IMR-90 (cell line): Measurements from ENCODE around the gene ZNF423. TPM values are rescaled to one million over a fixed set of nuclear protein-coding genes. Genes with fewer than 3 reads are reported as not detected.

ENCODE experiments used
- ATAC-seq: fragments of 200-7000 bp; cut with Tn5 transposase; 2 replicates; pipeline ENCODE4 v1.9.1; 2020; ENCODE audit warnings: low read depth, mild to moderate bottlenecking, moderate library complexity
- BruUV-seq: library from RNA; stranded (reverse); fragments of 400-500 nt; replicated peaks from 2 replicates; lab custom pipeline; 2021; lab: Mats Ljungman, UMichigan
- CTCF ChIA-PET: fragments of 300-600 bp; formaldehyde crosslinking; extraction: SDS; loops from one replicate; lab custom pipeline; 2021; ENCODE audit warnings: antibody characterized with exemption; lab: Yijun Ruan, JAX
- POLR2A ChIA-PET: fragments of 300-600 bp; sonication (Branson Sonifier 250); formaldehyde crosslinking; loops from one replicate; lab custom pipeline; 2022; ENCODE audit warnings: antibody characterized with exemption; ENCODE audit not compliant: unreplicated experiment; lab: Charles Lee
- DNase-seq: peaks from one replicate; pipeline ENCODE4 v3.0.0; 2013
- H2AFZ ChIP-seq: replicated peaks from 2 replicates; pipeline ENCODE3; 2013; ENCODE audit warnings: low read length, mild to moderate bottlenecking; ENCODE audit not compliant: poor library complexity
- H2AK5ac ChIP-seq: 2 replicates; pipeline ENCODE4 v1.6.1; 2013; ENCODE audit warnings: low read depth, low read length, inconsistent platforms
- H2AK9ac ChIP-seq: replicated peaks from 2 replicates; pipeline ENCODE3; 2013; ENCODE audit warnings: mild to moderate bottlenecking, low read depth, low read length, moderate library complexity; ENCODE audit not compliant: poor library complexity
- H2BK120ac ChIP-seq: 2 replicates; pipeline ENCODE4 v1.6.1; 2013; ENCODE audit warnings: low read depth, low read length, inconsistent platforms
- H2BK15ac ChIP-seq: 3 replicates; pipeline ENCODE4 v1.6.1; 2013; ENCODE audit warnings: low read depth, low read length, inconsistent platforms
- H2BK20ac ChIP-seq: 2 replicates; pipeline ENCODE4 v1.6.1; 2013; ENCODE audit warnings: low read depth, mild to moderate bottlenecking, inconsistent platforms, low read length, moderate library complexity
- H2BK5ac ChIP-seq: 2 replicates; pipeline ENCODE4 v1.6.1; 2013; ENCODE audit warnings: mild to moderate bottlenecking, low read depth, low read length, inconsistent platforms; ENCODE audit not compliant: poor library complexity, severe bottlenecking
- H3K14ac ChIP-seq: replicated peaks from 2 replicates; pipeline ENCODE4 v1.6.1; 2013; ENCODE audit warnings: low read depth, low read length, inconsistent platforms
- H3K18ac ChIP-seq: 2 replicates; pipeline ENCODE4 v1.6.1; 2013; ENCODE audit warnings: low read depth, low read length, control low read depth
- H3K23ac ChIP-seq: 2 replicates; pipeline ENCODE4 v1.6.1; 2013; ENCODE audit warnings: low read depth, low read length, inconsistent platforms
- H3K27ac ChIP-seq: 2 replicates; pipeline ENCODE4 v1.5.1; 2013; ENCODE audit warnings: mild to moderate bottlenecking, control low read depth, low read length; ENCODE audit not compliant: insufficient read depth
- H3K27me3 ChIP-seq: 2 replicates; pipeline ENCODE4 v1.6.1; 2013; ENCODE audit warnings: low read length; ENCODE audit not compliant: control insufficient read depth, insufficient read depth
- H3K36me3 ChIP-seq: 2 replicates; pipeline ENCODE4 v1.6.1; 2013; ENCODE audit warnings: low read length, mixed read lengths; ENCODE audit not compliant: control insufficient read depth, insufficient read depth
- H3K4ac ChIP-seq: 2 replicates; pipeline ENCODE4 v1.6.1; 2013; ENCODE audit warnings: low read depth, low read length, inconsistent platforms
- H3K4me1 ChIP-seq: 2 replicates; pipeline ENCODE4 v1.6.1; 2013; ENCODE audit warnings: low read length, mixed read lengths; ENCODE audit not compliant: control insufficient read depth, insufficient read depth
- H3K4me2 ChIP-seq: 2 replicates; pipeline ENCODE4 v1.6.1; 2013; ENCODE audit warnings: low read depth, mild to moderate bottlenecking, control low read depth, low read length, moderate library complexity
- H3K4me3 ChIP-seq: 2 replicates; pipeline ENCODE4 v1.5.1; 2013; ENCODE audit warnings: low read depth, mild to moderate bottlenecking, control low read depth, low read length, moderate library complexity; ENCODE audit not compliant: insufficient read depth
- H3K56ac ChIP-seq: 2 replicates; pipeline ENCODE4 v1.6.1; 2013; ENCODE audit warnings: low read length, inconsistent platforms; ENCODE audit not compliant: insufficient read depth; ENCODE audit errors: extremely low read depth
- H3K79me1 ChIP-seq, 2 experiments: 2 replicates each; pipeline ENCODE4 v1.6.1; 2013; ENCODE audit warnings: low read length in 2 of 2, inconsistent platforms in 1 of 2, low read depth in 1 of 2
- H3K9ac ChIP-seq: 2 replicates; pipeline ENCODE4 v1.6.1; 2013; ENCODE audit warnings: low read depth, low read length, control low read depth
- H3K9me1 ChIP-seq: 2 replicates; pipeline ENCODE4 v1.6.1; 2013; ENCODE audit warnings: low read length, inconsistent platforms; ENCODE audit not compliant: insufficient read depth
- H3K9me3 ChIP-seq: 2 replicates; pipeline ENCODE4 v1.6.1; 2013; ENCODE audit warnings: low read length; ENCODE audit not compliant: control insufficient read depth, insufficient read depth
- H4K20me1 ChIP-seq: 2 replicates; pipeline ENCODE4 v1.6.1; 2013; ENCODE audit warnings: low read length, inconsistent platforms; ENCODE audit not compliant: insufficient read depth
- H4K5ac ChIP-seq: 2 replicates; pipeline ENCODE4 v1.6.1; 2013; ENCODE audit warnings: mild to moderate bottlenecking, low read depth, low read length, control low read depth
- H4K8ac ChIP-seq, 2 experiments: 2 replicates each; pipeline ENCODE4 v1.6.1; 2013; ENCODE audit warnings: low read depth in 2 of 2, low read length in 2 of 2, control low read depth in 1 of 2, inconsistent platforms in 1 of 2
- H4K91ac ChIP-seq: 2 replicates; pipeline ENCODE4 v1.6.1; 2013; ENCODE audit warnings: low read depth, low read length, inconsistent platforms; ENCODE audit not compliant: insufficient read depth
- BHLHE40 ChIP-seq: fragments of 150-350 bp; IDR thresholded peaks from 2 replicates; pipeline ENCODE4 v1.6.1; 2016; ENCODE audit warnings: mild to moderate bottlenecking, low read depth, low read length
- NFE2L2 ChIP-seq: fragments of 150-350 bp; IDR thresholded peaks from 2 replicates; pipeline ENCODE4 v1.6.1; 2016; ENCODE audit warnings: low read depth, mild to moderate bottlenecking, low read length
- RAD21 ChIP-seq: IDR thresholded peaks from 2 replicates; pipeline ENCODE4 v1.6.1; 2012; ENCODE audit warnings: low read length, improper control_type of control experiment
- WGBS, 2 experiments: methylation state at CpG; one replicate each; pipeline versions ENCODE4 v1.1.5 to v1.1.7; 2013; ENCODE audit warnings: missing lambda C conversion rate in 2 of 2; ENCODE audit not compliant: insufficient read length in 1 of 2; ENCODE audit errors: extremely low coverage in 2 of 2; 5-methylcytosine and 5-hydroxymethylcytosine counted together
- dilution Hi-C: fragments of 300-500 bp; cut with HindIII; formaldehyde crosslinking; loops from one replicate; pipeline ENCODE4 v1.14.3; 2018; ENCODE audit warnings: low sequenced_read_pairs; ENCODE audit not compliant: unreplicated experiment
- in situ Hi-C: fragments of 300-500 bp; cut with MboI; formaldehyde crosslinking; loops from 3 replicates; pipeline ENCODE4 v1.14.3; 2019; ENCODE audit warnings: low sequenced_read_pairs, inconsistent platforms, mixed read lengths
- intact Hi-C: fragments of 100-400 bp; cut with micrococcal nuclease; formaldehyde crosslinking; loops from 2 replicates; pipeline ENCODE4 v1.10.0; 2022
- polyA plus RNA-seq, 3 experiments: library from polyadenylated mRNA; depleted of rRNA; stranded (reverse); fragments of >200 nt; gene quantifications; 2 replicates each; pipeline ENCODE4 v1.2.3, GENCODE V29; 2012; ENCODE audit warnings: low replicate concordance in 1 of 3
- total RNA-seq: library from RNA; depleted of rRNA; stranded (reverse); fragments of >200 nt; gene quantifications from 2 replicates; pipeline ENCODE4 v1.2.3, GENCODE V29; 2012

ZNF423 gene
- total and polyA plus RNA-seq, 2 of the 4 experiments (the other 2 are of a cell fraction) = under 0.01 to 0.10 TPM

DNA sequence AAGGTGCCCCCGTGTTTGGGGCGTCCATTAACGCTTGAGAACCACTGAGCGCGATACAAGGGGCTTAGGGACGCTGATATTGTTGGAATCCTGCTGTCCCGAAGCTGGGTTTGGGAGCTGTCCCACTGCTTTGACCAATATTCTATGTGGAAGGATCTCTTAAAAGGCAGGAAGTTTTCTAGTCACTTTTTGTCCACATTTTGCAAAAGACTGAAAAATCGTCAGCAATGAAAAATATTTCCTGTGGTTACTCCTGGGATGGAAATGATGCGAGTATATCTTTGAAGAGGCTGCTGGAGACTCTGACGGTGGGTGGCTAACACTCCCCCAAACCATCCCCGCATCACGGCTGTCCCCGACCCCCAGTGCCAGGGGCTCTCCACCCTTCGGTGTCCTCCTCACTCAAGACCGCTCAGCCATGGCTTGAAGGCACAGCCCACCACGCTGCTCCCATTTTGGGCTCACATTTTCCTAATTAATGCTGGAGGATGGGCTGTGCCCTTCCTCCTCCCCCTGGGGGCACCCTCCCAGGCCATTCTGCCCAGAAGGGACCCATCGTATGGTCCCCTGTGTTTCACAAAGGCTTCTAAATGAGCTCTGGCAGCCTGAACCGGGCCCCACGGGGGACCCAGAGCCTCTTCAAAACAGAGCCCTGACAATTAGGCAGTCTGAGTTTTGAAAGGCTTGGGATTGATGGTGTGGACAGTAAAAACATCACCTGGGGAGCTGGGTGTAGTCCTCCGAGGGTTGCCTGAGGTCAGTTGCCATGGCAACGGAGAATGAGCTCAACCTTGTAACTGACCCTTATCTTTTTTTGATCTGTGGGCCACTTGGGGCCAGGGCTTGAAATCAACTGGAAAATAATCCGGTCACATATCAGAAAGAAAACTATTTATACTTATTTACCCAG lies 323.7 kb downstream of the ZNF423 start (continued):
- no peak for TF ChIP-seq NFE2L2

DNA sequence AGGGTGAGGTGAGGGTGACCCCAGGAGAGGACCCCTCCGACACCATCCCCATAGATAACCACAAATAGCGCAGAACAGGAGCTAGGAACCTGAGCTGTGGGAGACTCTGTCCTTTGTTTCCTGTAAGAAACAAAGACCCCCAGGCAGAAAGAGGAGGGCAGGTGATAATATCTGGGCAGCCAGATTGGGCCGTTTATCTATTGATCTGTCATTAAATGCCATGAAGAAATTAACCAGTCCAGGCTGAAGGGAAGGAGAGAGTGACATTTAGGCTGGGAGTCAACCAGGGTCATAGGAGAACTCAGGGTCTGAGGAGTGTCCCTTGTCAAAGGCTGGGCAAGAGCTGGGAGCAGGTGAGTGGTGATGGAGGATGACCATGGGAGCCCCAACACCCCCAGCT lies 324.5 kb downstream of the ZNF423 start:
- CTCF ChIA-PET = no interaction called here
- dilution Hi-C loops = no loop called here
- Histone ChIP-seq H3K4me2 (no peak overlapping the region), H2BK20ac (no peak overlapping the region), H2BK15ac (no peak overlapping the region), H3K4me3 (no peak overlapping the region), H3K4me1 (no peaks in the 10 kb centered on the region), H4K91ac (no peak overlapping the region), H4K8ac (no peak overlapping the region), H3K9ac (no peak overlapping the region), H3K9me3 (no peaks in the 10 kb centered on the region), H3K27ac (no peak overlapping the region), H3K27me3 (peaks cover 5% of the 10 kb centered on the region; the same call in 1 of the 2 replicates), H3K4ac (no peak overlapping the region), H2BK5ac (no peak overlapping the region), H3K36me3 (no peaks in the 10 kb centered on the region), H3K56ac (no peak overlapping the region), H2AK9ac (no peak overlapping the region), H3K18ac (no peak overlapping the region), H2AFZ (no peak overlapping the region), H4K20me1 (no peaks in the 10 kb centered on the region), H3K14ac (no peak overlapping the region), H2BK120ac (no peak overlapping the region), H3K79me1 (no peaks in the 10 kb centered on the region), H4K5ac (no peak overlapping the region), H2AK5ac (no peak overlapping the region), H3K9me1 (no peaks in the 10 kb centered on the region), H3K23ac (no peak overlapping the region)
- DNase-seq (no peak), ATAC-seq (no peak)
- in situ Hi-C loops = no loop called here
- POLR2A ChIA-PET = no interaction called here
- TF ChIP-seq RAD21 (no peak), BHLHE40 (no peak)
- WGBS, 2 experiments = 0% methylated on average over 1 of the region's 3 CpGs; no CpG with 5 or more reads in 1 of the 2 experiments
- intact Hi-C loops = no loop called here
- BruUV-seq = no TSS peak
